MCF 10A (cell line): ENCODE results near the gene POU4F1. TPM values are rescaled to one million over a fixed set of nuclear protein-coding genes. Genes with fewer than 3 reads are reported as not detected.

ENCODE experiments used
- BruUV-seq: library from RNA; stranded (reverse); fragments of 400-500 nt; replicated peaks from 2 replicates; lab custom pipeline; 2021; lab: Mats Ljungman, UMichigan
- CTCF ChIA-PET: fragments of 300-600 bp; sonication (Branson Sonifier 250); formaldehyde crosslinking; extraction: SDS; loops from one replicate; lab custom pipeline; 2021; ENCODE audit warnings: antibody characterized with exemption, inconsistent platforms; lab: Yijun Ruan, JAX
- POLR2A ChIA-PET: fragments of 300-600, 350-650 bp; sonication (Branson Sonifier 250); formaldehyde crosslinking; extraction: SDS; loops from one replicate; lab custom pipeline; 2020; ENCODE audit warnings: antibody characterized with exemption, inconsistent platforms; lab: Yijun Ruan, JAX
- DNase-seq: peaks from one replicate; pipeline ENCODE4 v3.0.0-alpha.2; 2018; ENCODE audit not compliant: unreplicated experiment
- H3K27ac Mint-ChIP-seq: one replicate; pipeline ENCODE4 v1.8.0; 2022; ENCODE audit warnings: mild to moderate bottlenecking, low read depth, mixed read lengths; ENCODE audit not compliant: unreplicated experiment
- H3K27me3 Mint-ChIP-seq: one replicate; pipeline ENCODE4 v1.8.0; 2022; ENCODE audit warnings: mixed read lengths; ENCODE audit not compliant: insufficient read depth, unreplicated experiment
- H3K36me3 Mint-ChIP-seq: one replicate; pipeline ENCODE4 v1.8.0; 2022; ENCODE audit warnings: mild to moderate bottlenecking, moderate library complexity, mixed read lengths; ENCODE audit not compliant: insufficient read depth, unreplicated experiment
- H3K4me1 Mint-ChIP-seq: one replicate; pipeline ENCODE4 v1.8.0; 2022; ENCODE audit warnings: mixed read lengths; ENCODE audit not compliant: insufficient read depth, unreplicated experiment
- H3K4me3 Mint-ChIP-seq: one replicate; pipeline ENCODE4 v1.8.0; 2022; ENCODE audit warnings: mild to moderate bottlenecking, moderate library complexity, mixed read lengths; ENCODE audit not compliant: unreplicated experiment
- H3K9me3 Mint-ChIP-seq: one replicate; pipeline ENCODE4 v1.8.0; 2022; ENCODE audit warnings: mixed read lengths; ENCODE audit not compliant: unreplicated experiment
- intact Hi-C: fragments of 100-400 bp; cut with micrococcal nuclease; formaldehyde crosslinking; loops from 2 replicates; pipeline ENCODE4 v1.14.1; 2022
- total RNA-seq: library from RNA; stranded (reverse); gene quantifications from 2 replicates; pipeline ENCODE4 v1.2.3, GENCODE V29; 2022
- TF ChIP-seq, protein P1 (sequence below): fragments of 200-600 bp; IDR thresholded peaks from one replicate; pipeline ENCODE4 v1.8.0; 2022; ENCODE audit warnings: antibody characterized with exemption, mild to moderate bottlenecking; ENCODE audit not compliant: unreplicated experiment

The POU4F1 gene
- total RNA-seq, 1 experiment from 2014 or later = not detected

DNA sequence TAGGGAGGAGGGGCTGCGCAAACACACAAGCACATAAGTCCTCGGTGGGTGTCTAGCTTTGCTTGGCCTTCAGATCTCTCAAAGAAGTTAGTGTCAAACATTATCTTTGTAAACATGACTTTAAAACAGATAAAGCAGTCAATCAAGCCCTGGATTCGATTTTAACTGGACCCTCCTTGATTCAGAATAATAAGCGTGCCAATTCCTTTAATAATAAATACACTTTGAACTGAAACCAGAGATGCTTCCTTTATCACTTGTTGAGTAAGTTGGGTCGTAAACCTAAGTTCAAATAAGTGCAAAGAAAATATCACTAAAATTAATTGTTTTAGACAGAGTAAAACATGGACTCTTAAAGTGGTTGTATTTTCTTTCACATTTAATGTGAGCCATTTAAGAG lies 30.9 kb downstream of the POU4F1 start:
- BruUV-seq = no TSS peak
- no peak overlapping the region for H3K4me3 Mint-ChIP-seq

DNA sequence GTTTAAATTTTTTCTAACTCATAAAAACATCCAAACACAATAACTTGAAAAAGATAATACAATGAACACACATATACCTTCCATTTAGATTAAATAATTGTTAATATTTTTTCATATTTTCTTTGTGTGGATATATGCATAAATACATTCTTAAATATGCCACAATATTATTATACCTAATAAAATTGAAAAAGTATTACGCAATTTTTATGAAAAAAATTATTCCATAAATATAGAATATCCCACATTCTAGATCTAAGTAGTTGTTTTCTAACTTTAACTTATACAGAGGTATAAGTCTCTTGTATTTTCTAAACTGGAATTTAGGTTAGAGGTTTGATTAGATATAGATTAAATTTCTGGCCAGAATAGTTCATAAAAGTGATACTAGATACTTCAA lies 34.3 kb downstream of the POU4F1 start:
- DNase-seq = no peak
- no peak overlapping the region for H3K4me3 Mint-ChIP-seq
- POLR2A ChIA-PET = interaction anchor here (0.7 kb wide), 1 partner anchor 89 kb away, joined by 3 read pairs; no protein-coding TSS in a partner anchor
- H3K27ac Mint-ChIP-seq = no peak overlapping the region
- TF ChIP-seq, protein P1, sequence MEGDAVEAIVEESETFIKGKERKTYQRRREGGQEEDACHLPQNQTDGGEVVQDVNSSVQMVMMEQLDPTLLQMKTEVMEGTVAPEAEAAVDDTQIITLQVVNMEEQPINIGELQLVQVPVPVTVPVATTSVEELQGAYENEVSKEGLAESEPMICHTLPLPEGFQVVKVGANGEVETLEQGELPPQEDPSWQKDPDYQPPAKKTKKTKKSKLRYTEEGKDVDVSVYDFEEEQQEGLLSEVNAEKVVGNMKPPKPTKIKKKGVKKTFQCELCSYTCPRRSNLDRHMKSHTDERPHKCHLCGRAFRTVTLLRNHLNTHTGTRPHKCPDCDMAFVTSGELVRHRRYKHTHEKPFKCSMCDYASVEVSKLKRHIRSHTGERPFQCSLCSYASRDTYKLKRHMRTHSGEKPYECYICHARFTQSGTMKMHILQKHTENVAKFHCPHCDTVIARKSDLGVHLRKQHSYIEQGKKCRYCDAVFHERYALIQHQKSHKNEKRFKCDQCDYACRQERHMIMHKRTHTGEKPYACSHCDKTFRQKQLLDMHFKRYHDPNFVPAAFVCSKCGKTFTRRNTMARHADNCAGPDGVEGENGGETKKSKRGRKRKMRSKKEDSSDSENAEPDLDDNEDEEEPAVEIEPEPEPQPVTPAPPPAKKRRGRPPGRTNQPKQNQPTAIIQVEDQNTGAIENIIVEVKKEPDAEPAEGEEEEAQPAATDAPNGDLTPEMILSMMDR = no peak
- H3K9me3 Mint-ChIP-seq = no peaks in the 10 kb centered on the region
- peaks cover 15% of the 10 kb centered on the region for H3K27me3 Mint-ChIP-seq
- CTCF ChIA-PET = no interaction called here
- H3K4me1 Mint-ChIP-seq = no peaks in the 10 kb centered on the region
- no TSS peak for BruUV-seq
- intact Hi-C loops = no loop called here
- no peaks in the 10 kb centered on the region for H3K36me3 Mint-ChIP-seq

More for the DNA sequence above, 30.9 kb downstream of the POU4F1 start:
- Mint-ChIP-seq H3K27me3 (peaks cover 15% of the 10 kb centered on the region), H3K36me3 (no peaks in the 10 kb centered on the region), H3K4me1 (peaks cover 4% of the 10 kb centered on the region), H3K27ac (no peak overlapping the region), H3K9me3 (no peaks in the 10 kb centered on the region)
- TF ChIP-seq, protein P1 = no peak
- no peak for DNase-seq
- ChIA-PET CTCF (no interaction called here), POLR2A (no interaction called here)
- intact Hi-C loops = no loop called here

DNA sequence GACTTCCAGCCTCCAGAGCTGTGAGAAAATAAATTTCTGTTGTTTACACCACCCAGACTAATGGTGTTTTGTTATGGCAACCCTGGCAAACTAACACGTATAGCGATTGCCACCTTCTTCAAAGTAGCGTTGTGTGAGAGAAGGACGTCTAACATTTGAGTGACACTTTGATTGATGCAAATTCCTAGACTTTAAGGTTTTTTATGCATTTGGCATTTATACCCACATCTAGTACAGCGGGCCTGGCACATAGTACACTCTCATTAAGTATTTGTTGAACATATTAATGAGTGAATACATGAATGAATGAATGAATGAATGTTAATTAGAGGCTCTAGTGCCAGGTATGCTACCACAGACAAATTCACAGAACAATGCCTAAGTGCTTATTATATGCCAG lies 36.7 kb downstream of the POU4F1 start:
- Mint-ChIP-seq H3K36me3 (no peaks in the 10 kb centered on the region), H3K4me1 (no peaks in the 10 kb centered on the region), H3K27me3 (peaks cover 30% of the 10 kb centered on the region), H3K27ac (no peak overlapping the region), H3K4me3 (no peak overlapping the region), H3K9me3 (no peaks in the 10 kb centered on the region)
- no TSS peak for BruUV-seq
- ChIA-PET CTCF (no interaction called here), POLR2A (no interaction called here)
- TF ChIP-seq, protein P1 = no peak
- no peak for DNase-seq
- intact Hi-C loops = no loop called here

DNA sequence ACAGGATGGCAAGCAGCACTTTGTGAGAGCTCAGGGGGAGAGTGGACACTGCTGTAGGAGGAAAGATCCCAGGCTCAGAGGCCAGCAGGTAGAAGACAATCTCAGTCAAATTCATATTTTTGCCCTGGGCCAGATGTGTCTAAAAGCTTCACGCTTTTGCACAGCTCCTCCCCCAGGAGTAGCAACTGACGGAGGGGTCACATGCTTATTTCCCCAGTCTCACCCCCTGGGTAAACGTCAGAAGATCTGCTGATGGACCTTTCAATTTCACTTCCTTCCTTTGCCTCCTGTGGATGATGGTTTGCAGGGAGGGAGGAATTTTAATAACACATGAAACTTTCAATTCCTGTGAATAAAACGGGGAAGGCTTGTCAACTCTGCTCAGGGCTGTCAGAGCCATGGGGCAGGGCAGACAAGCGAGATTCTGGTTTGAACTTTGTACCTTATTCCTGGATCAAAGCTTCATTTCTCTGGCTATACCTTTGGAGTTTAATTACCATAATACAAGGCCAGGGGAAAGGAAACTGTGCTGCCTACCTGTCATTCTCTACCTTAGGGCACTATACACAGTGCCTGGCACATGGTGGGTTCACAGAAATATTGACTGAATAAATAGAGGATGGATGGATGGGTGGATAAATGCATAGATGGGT lies 41.0 kb downstream of the POU4F1 start:
- Mint-ChIP-seq H3K27me3 (peaks cover 53% of the 10 kb centered on the region), H3K27ac (no peak overlapping the region), H3K36me3 (no peaks in the 10 kb centered on the region), H3K4me3 (no peak overlapping the region), H3K9me3 (no peaks in the 10 kb centered on the region), H3K4me1 (no peaks in the 10 kb centered on the region)
- BruUV-seq = no TSS peak
- no peak for DNase-seq
- CTCF ChIA-PET = interaction anchor here (0.5 kb wide), 1 partner anchor 950 kb away, joined by 3 read pairs; no protein-coding TSS in a partner anchor
- TF ChIP-seq, protein P1 = no peak
- intact Hi-C loops = no loop called here
- POLR2A ChIA-PET = no interaction called here

Other genes starting within 250 kb of the POU4F1 start
- 8.6 and 9.3 TPM in 2 replicates for gene OBI1, start 55.6 kb upstream of the POU4F1 start, total RNA-seq